K562 (cell line): ENCODE data around the gene TNIP1. TPM values are rescaled to one million over a fixed set of nuclear protein-coding genes. Genes with fewer than 3 reads are reported as not detected.
A peak's percentile ranks its signal among the peaks of the same experiment; 100 is the strongest.

Experiments used
- ATAC-seq: fragments of 200-7000 bp; cut with Tn5 transposase; 3 replicates; pipeline ENCODE4 v1.9.1; 2020; ENCODE audit warnings: moderate library complexity
- BruUV-seq: library from RNA; stranded (reverse); fragments of 400-500 nt; replicated peaks from 2 replicates; lab custom pipeline; 2021; lab: Mats Ljungman, UMichigan
- CTCF ChIA-PET: fragments of 300-600 bp; formaldehyde crosslinking; extraction: SDS; loops from one replicate; lab custom pipeline; 2021; ENCODE audit warnings: low intra/inter-chr PET ratio; lab: Yijun Ruan, JAX
- POLR2A ChIA-PET: fragments of 300-600, 350-650 bp; sonication (Branson Sonifier 250); formaldehyde crosslinking; extraction: SDS; loops from one replicate; lab custom pipeline; 2021; ENCODE audit warnings: antibody characterized with exemption, inconsistent platforms; lab: Yijun Ruan, JAX
- DNase-seq, 4 experiments: peaks; one replicate each; pipeline versions ENCODE4 v3.0.0 to v3.0.0-alpha.2; 2011 to 2018; ENCODE audit warnings: low spot score in 3 of 4, mixed read lengths in 3 of 4; ENCODE audit errors: extremely low read depth in 1 of 4
- FAIRE-seq: peaks from 2 replicates; lab custom pipeline; 2011; peaks lifted over from hg19 to GRCh38; lab: Jason Lieb, UNC
- H2AFZ ChIP-seq: 2 replicates; pipeline ENCODE4 v1.6.0; 2011; ENCODE audit warnings: low read depth, low read length, control low read depth, inconsistent platforms
- H3K27ac ChIP-seq: fragments of 200-600 bp; 3 replicates; pipeline ENCODE4 v1.8.0; 2011; ENCODE audit warnings: low read depth, mild to moderate bottlenecking, control low read depth, inconsistent platforms, low read length, moderate library complexity, mixed read lengths; ENCODE audit errors: extremely low read depth
- H3K27me3 ChIP-seq, 2 experiments: fragments of 300-600 bp in 1 of 2; 2 replicates in 1 of 2; 3 replicates in 1 of 2; pipeline versions ENCODE4 v1.6.0 to v1.8.0; 2011; ENCODE audit warnings: inconsistent platforms in 2 of 2, low read length in 2 of 2, mild to moderate bottlenecking in 1 of 2, mixed read lengths in 1 of 2, moderate library complexity in 1 of 2; ENCODE audit not compliant: control insufficient read depth in 2 of 2, insufficient read depth in 2 of 2
- H3K36me3 ChIP-seq: fragments of 300-600 bp; 3 replicates; pipeline ENCODE4 v1.8.0; 2011; ENCODE audit warnings: mild to moderate bottlenecking, low read length, inconsistent platforms; ENCODE audit not compliant: control insufficient read depth, insufficient read depth
- H3K4me1 ChIP-seq, 2 experiments: fragments of 200-600 bp in 1 of 2; replicated peaks in 1 of 2; 2 replicates in 1 of 2; 3 replicates in 1 of 2; pipeline versions ENCODE4 v1.5.1 to v1.8.0; 2011; ENCODE audit warnings: inconsistent platforms in 2 of 2, low read length in 2 of 2, mild to moderate bottlenecking in 1 of 2, mixed read lengths in 1 of 2, moderate library complexity in 1 of 2; ENCODE audit not compliant: control insufficient read depth in 2 of 2, insufficient read depth in 2 of 2
- H3K4me2 ChIP-seq: 2 replicates; pipeline ENCODE4 v1.6.1; 2011; ENCODE audit warnings: low read length, control low read depth, inconsistent platforms, mixed read lengths; ENCODE audit not compliant: insufficient read depth
- H3K4me3 ChIP-seq: fragments of 200-600 bp; sonication (generic), shearing (Covaris generic); 2 replicates; pipeline ENCODE4 v1.5.1; 2016; ENCODE audit warnings: control low read depth, inconsistent platforms
- H3K79me2 ChIP-seq: fragments of 200-600 bp; 3 replicates; pipeline ENCODE4 v1.8.0; 2011; ENCODE audit warnings: low read length, inconsistent platforms; ENCODE audit not compliant: control insufficient read depth, insufficient read depth
- H3K9ac ChIP-seq, 2 experiments: 2 replicates each; pipeline versions ENCODE4 v1.6.0 to v1.6.1; 2011; ENCODE audit warnings: low read depth in 2 of 2, low read length in 2 of 2, control low read depth in 1 of 2, inconsistent platforms in 1 of 2, mild to moderate bottlenecking in 1 of 2, mixed read lengths in 1 of 2; ENCODE audit not compliant: insufficient read depth in 1 of 2
- H3K9me1 ChIP-seq: one replicate; pipeline ENCODE4 v1.6.0; 2011; ENCODE audit warnings: inconsistent platforms, mild to moderate bottlenecking, low read length, moderate library complexity; ENCODE audit not compliant: control insufficient read depth, insufficient read depth
- H3K9me3 ChIP-seq: replicated peaks from 2 replicates; pipeline ENCODE4 v1.5.1; 2011; ENCODE audit warnings: low read depth, low read length, inconsistent platforms; ENCODE audit not compliant: control insufficient read depth, insufficient read depth
- H4K20me1 ChIP-seq: replicated peaks from 2 replicates; pipeline ENCODE4 v1.6.1; 2011; ENCODE audit warnings: low read length, inconsistent platforms, mixed read lengths; ENCODE audit not compliant: control insufficient read depth, insufficient read depth
- HDAC8 ChIP-seq: fragments of 450-650 bp; IDR thresholded peaks from 2 replicates; pipeline ENCODE4 v1.6.1; 2016; ENCODE audit warnings: mild to moderate bottlenecking, missing genetic modification characterization, moderate library complexity, missing compliant biosample characterization
- L3MBTL2 ChIP-seq: fragments of 450-650 bp; IDR thresholded peaks from 2 replicates; pipeline ENCODE4 v1.6.1; 2016; ENCODE audit warnings: mild to moderate bottlenecking, moderate library complexity
- REST ChIP-seq, 2 experiments: fragments of 450-650 bp; formaldehyde crosslinking in 1 of 2; IDR thresholded peaks; 2 replicates each; pipeline versions ENCODE4 v1.4.0 to v1.6.1; 2014 to 2020; ENCODE audit warnings: mild to moderate bottlenecking in 2 of 2, borderline replicate concordance in 1 of 2, low read depth in 1 of 2
- WGBS: fragments of 100-300 bp; shearing (Covaris generic); methylation state at CpG from one replicate; pipeline ENCODE4 v1.1.6; 2016; ENCODE audit warnings: low coverage, mixed read lengths; ENCODE audit not compliant: insufficient coverage; ENCODE audit errors: missing lambda C conversion rate; 5-methylcytosine and 5-hydroxymethylcytosine counted together
- in situ Hi-C: fragments of 300-500 bp; cut with MboI; formaldehyde crosslinking; loops from 4 replicates; pipeline ENCODE4 v1.15.0; 2018; ENCODE audit warnings: inconsistent platforms, mixed read lengths
- intact Hi-C: fragments of 100-400 bp; cut with micrococcal nuclease; formaldehyde crosslinking; loops from 2 replicates; pipeline ENCODE4 v1.14.2; 2022
- polyA plus RNA-seq, 8 experiments: library from polyadenylated mRNA; depleted of rRNA in 4 of 8; stranded (reverse) in 5 of 8; unstranded in 3 of 8; fragments of >200 nt; fragmentation: Nextera tagmentation in 2 of 8; fragmentation: Illumina TruSeq in 1 of 8; extraction: Ambion mirVana in 2 of 8; extraction: Trizol in 1 of 8; gene quantifications; 2 replicates each; pipeline versions ENCODE4 v1.2.1 to v1.2.3, GENCODE V29; 2011 to 2014; ENCODE audit warnings: inconsistent platforms in 1 of 8, missing spikeins in 1 of 8
- total RNA-seq, 7 experiments: library from RNA; depleted of rRNA in 6 of 7; stranded (reverse); fragments of >200 nt in 6 of 7; fragmentation: Illumina TruSeq in 2 of 7; extraction: Trizol in 2 of 7; gene quantifications; 2 replicates each; pipeline versions ENCODE4 v1.2.1 to v1.2.3, GENCODE V29; 2011 to 2021; ENCODE audit warnings: low replicate concordance in 1 of 7

TNIP1 gene
- total and polyA plus RNA-seq, 9 of the 15 experiments (the other 6 are each of a cell fraction or from before 2014, with no cell fraction given) = 0.46 to 41.0 (median 24.6) TPM

GRCh38 chr5:151097820-151098767 lies 17.3 kb upstream of the TNIP1 start:
- peak overlapping the region; percentile 57 for H2AFZ ChIP-seq
- no TSS peak for BruUV-seq
- no peaks in the 10 kb centered on the region for H4K20me1 ChIP-seq
- ATAC-seq (no peak), DNase-seq (no peak), FAIRE-seq (no peak)
- H3K4me3 ChIP-seq = no peak overlapping the region
- CTCF ChIA-PET = no interaction called here
- in situ Hi-C loops = no loop called here
- H3K9me3 ChIP-seq = no peaks in the 10 kb centered on the region
- H3K4me1 ChIP-seq = peaks cover 44 to 74% of the 10 kb centered on the region in 2 experiments
- 58% methylated on average over 12 of the region's 16 CpGs for WGBS
- POLR2A ChIA-PET = interaction anchor here (0.6 to 2.4 kb wide), 8 partner anchors 8 to 380 kb away, joined by 3 to 11 read pairs (median 3); no protein-coding TSS in a partner anchor
- intact Hi-C loops = no loop called here
- no peak overlapping the region for H3K27ac ChIP-seq
- H3K9me1 ChIP-seq = no peaks in the 10 kb centered on the region
- H3K9ac ChIP-seq = no peak overlapping the region
- TF ChIP-seq REST (IDR thresholded peaks at IDR 0.05; ENCODE audit: borderline replicate concordance) (no peak), REST (CRISPR knock-in tag; IDR thresholded peaks at IDR 0.05; ENCODE audit: low read depth) (no peak), HDAC8 (no peak), L3MBTL2 (0 out of 2 replicates have a peak, but pooled peaks have one; percentile 32)
- no peaks in the 10 kb centered on the region for H3K79me2 ChIP-seq
- no peaks in the 10 kb centered on the region for H3K27me3 ChIP-seq
- no peaks in the 10 kb centered on the region for H3K36me3 ChIP-seq
- no peak overlapping the region for H3K4me2 ChIP-seq
